NCI-H524 treated with DMSO at 0.1 percent for 48 hours (cell line): ENCODE data around the gene HYAL3.
"Not testable (repeated sequence)": the region's sequence is repeated elsewhere in the genome, so short reads cannot be mapped to it uniquely, and the experiment has no call there.

Experiments
- DNase-seq: peaks from one replicate; lab custom pipeline; 2025; lab: John Stamatoyannopoulos, UW

The HYAL3 gene

DNA sequence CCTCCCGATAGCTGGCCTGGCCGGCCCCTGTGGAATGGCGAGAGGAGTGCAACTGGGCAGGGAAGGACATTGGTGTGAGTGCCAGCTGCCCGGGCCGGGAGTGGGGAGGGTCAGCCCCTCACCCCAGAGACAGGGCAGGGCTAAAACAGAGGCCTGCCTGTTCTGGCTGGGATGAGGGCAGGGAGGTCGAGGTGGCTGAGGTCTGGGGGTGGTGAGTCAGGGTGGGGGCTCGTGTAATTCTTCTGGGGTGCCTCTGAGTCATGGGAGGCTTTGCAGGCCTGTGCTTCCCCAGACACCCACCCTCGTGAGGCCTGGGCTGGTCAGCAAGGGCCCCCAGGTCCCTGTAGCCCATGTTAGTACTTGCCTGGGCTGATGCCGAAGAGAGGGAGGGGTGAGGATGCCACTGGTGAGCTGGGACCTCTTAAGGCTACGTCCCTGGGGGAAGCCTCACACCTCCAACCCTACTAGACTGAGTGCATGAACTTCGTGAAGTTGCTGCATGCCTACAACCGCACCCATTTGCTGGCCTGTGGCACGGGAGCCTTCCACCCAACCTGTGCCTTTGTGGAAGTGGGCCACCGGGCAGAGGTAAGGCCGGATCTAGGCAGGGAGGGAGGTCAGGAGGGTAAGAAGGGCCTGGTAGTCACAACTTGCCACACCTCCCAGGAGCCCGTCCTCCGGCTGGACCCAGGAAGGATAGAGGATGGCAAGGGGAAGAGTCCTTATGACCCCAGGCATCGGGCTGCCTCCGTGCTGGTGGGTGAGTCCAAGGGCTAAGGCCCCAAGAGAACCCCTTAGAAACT, 28.6 kb downstream of the HYAL3 start:
- DNase-seq = no peak

- DNase-seq = no peak
Observed at GRCh38 chr3:50269977-50270413, 29.2 kb downstream of the HYAL3 start.

DNA sequence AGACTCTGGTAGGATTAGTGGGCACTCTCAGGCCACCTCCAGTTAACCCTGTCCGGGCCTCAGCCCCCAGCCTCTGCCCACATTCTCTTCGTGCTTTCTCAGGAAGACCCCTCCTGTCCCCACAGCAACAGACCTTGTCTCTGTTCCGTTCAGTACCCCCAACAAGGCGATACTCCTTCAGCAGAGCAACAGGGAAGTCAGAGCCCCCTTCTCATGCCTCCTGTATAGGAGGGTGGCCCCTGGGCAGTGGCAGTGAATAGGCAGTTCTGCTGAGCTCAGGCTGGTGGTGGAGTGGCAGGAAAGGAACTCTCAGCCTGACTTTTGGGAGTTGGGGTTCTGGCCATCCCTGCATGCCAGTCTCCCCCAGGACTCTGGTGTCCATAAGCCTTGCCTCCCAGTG, 29.7 kb downstream of the HYAL3 start:
- no peak for DNase-seq

GRCh38 chr3:50268703-50269451, 30.3 kb downstream of the HYAL3 start, which contains the start of gene SEMA3B:
Gene SEMA3B, plus strand, starts transcription at chr3:50269147. Its CDS starts 94 bp downstream, at chr3:50269241.
- no peak for DNase-seq

DNA sequence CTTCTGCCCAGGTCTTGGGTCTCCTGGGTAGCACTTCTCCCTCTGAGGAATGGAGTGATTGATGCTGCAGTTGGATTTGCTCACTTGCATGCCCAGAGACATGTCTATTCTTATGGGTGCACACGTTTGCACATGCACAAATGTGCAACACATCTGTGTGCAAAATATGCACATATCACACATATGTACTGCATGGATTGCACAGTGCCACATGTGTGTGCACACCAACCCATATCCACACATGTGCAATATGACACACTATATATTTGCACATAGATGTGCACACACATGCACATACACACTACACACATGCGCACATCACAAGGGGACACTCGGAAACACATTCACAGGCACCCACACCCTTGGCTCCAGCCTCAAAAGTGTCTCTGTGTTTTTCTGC, 30.9 kb downstream of the HYAL3 start:
- DNase-seq = no peak

DNA sequence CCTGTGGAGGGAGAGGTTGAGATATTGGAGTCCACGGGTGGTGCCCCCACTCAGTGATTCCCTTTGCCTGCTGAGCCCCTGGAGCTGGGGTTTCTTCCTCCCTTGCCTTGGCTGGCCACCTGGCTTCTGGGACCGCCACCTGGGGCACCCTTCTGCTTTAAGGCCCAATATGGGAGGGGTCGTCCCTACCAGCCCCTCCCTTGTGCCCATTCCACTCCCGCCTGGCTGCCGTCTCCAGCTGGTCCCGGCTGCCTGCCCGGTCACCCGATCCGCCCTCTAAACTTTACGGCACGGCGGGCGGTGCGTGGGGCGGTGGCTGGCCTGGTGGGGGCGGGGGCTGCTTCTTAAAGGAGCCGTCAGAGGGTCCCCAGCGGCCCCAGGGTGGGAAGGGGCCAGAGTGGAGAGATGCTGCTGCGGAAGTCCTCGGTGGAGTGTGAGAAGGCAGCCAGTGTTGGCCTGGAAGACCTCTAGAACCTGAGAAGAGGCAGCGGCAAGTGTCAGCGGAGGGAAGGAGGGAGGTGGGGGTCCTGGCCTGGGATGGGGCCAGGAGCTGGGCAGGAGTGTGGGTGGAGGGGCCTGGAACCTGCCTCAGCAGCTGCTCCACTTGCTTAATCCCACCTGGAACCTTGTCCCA, 31.8 kb downstream of the HYAL3 start:
- no peak for DNase-seq

DNA sequence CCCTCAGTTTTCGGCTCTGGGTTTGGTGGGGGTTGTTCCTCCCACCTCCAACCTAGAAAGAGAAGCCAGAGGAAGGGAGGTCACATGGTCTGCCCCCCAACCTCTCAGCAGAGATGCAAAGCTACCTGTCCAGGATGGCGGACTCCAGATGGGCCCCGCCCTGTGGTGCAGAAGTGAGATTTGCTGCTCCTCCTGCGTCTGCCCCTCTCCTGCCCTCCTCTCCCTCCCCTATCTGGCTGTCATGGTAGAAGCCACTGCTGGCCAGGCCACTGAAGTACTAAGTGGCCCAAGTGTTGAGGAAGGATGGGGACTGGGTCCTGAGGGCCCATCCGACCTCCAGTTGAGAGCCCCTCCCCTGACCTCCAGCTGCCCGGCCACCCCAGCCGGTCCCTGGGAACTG, 32.4 kb downstream of the HYAL3 start:
- no peak for DNase-seq

- no peak for DNase-seq
Observed at GRCh38 chr3:50266017-50266416, 33.2 kb downstream of the HYAL3 start.

GRCh38 chr3:50265571-50265970, 33.6 kb downstream of the HYAL3 start:
- no peak for DNase-seq

GRCh38 chr3:50264964-50265485, 34.2 kb downstream of the HYAL3 start:
- no peak for DNase-seq

- DNase-seq = no peak
Observed at GRCh38 chr3:50264383-50264963, 34.7 kb downstream of the HYAL3 start.

- DNase-seq = no peak
Observed at GRCh38 chr3:50263478-50264382, 35.5 kb downstream of the HYAL3 start.

DNA sequence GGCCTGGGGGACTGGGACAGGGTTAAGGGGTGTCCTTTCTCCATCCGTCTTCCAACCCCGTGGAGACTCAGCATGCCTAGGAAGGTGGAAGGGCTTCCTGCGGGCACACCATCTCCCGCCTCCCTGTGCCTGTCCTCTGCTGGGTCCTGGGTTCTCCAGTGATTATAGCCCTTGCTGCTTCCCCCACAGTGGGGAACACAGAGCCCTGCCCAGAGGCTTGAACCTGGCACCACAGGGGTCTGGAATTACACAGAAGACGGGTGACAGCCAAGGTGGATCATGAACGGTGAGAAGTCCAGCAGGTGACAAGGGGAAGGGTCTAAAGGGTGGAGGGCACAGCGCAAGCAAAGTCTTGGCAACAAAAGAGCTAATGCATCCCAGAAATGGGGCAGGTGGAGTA, 36.4 kb downstream of the HYAL3 start:
- no peak for DNase-seq

DNA sequence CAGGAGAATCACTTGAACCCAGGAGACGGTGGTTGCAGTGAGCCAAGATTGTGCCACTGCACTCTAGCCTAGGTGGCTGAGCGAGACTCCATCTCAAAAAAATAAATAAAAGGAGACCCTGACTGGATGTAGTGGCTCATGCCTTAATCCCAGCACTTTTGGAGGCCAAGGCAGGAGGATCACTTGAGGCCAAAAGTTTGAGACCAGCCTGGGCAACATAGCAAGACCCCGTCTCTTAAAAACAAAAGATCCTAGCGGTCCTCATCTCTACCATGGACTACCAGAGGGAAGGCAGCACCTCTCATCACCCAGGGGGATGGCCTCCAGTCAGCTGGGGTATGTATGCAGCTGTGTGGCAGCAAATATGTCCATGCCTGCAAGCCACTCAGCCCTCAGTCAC, 37.0 kb downstream of the HYAL3 start:
- DNase-seq = not testable (repeated sequence)

GRCh38 chr3:50261505-50261904, 37.7 kb downstream of the HYAL3 start:
- DNase-seq = no peak

GRCh38 chr3:50260942-50261441, 38.2 kb downstream of the HYAL3 start:
- no peak for DNase-seq

DNA sequence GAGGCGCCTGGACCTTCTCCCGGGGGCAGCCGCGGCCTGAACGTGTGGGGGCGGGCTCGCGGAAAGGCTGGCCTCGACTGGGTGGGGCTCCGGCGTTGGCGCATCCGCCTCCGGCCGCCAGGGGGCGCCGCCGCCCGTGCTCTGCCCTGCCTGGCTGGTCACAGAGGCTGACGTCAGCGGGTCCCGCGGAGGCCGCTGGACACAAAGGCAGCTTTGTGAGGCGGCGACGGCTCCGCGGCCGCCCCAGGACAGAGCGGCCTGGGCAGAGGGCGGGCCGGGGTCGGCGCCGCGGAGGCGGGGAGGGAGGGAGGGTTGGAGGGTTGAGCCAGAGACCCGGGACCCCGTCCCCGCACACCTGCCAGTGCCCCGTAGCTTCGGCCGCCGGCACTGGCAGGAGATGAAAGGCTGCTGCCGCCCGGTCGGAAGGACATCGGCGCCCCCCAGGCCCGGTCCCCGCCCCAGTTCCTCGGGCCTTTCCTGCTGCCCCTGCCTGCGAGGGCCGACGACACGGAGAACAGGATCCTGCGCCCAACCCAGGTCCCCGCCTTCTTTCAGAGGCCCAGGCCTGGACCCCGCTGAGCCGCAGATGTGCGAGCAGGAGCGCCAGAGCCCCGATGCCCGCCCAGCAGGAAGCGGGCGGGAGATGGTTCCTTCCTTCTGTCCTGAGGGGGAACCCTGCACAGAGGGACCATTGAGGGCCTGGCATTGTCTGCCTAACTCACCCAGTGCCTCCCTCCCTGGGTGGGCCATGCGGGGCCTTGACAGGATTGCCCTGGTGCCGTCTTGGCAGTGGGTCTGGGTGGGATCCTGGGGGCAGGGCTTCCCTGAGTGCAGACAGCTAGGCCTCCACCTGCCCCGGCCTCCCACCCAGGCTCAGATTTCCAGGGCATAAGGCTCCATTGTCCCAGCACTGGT, 38.9 kb downstream of the HYAL3 start:
- DNase-seq = no peak

GRCh38 chr3:50259432-50260026, 39.7 kb downstream of the HYAL3 start:
- DNase-seq = no peak

- no peak for DNase-seq
Observed at GRCh38 chr3:50258979-50259378, 40.2 kb downstream of the HYAL3 start.
